Measurements from ENCODE around the gene DNAJC18. TPM values are rescaled to one million over a fixed set of nuclear protein-coding genes. Genes with fewer than 3 reads are reported as not detected.

DNAJC18 gene
- total RNA-seq, 2 experiments from 2014 or later: 7.5 to 8.7 TPM

GRCh38 chr5:139459451-139459934 is 20.2 kb upstream of the DNAJC18 start:
- Mint-ChIP-seq H3K36me3 (ENCODE audit: low read depth) (no peaks in the 10 kb centered on the region), H3K4me1 (ENCODE audit: low read depth) (peaks cover 69% of the 10 kb centered on the region), H3K27me3 (no peaks in the 10 kb centered on the region), H3K27ac (peak overlapping the region; percentile 89), H3K9me3 (no peaks in the 10 kb centered on the region), H3K4me3 (no peak overlapping the region)
- intact Hi-C loops (cut with DNase I, micrococcal nuclease): loop anchor here in 1 of 2 experiments (2.0 kb wide), 1 partner anchor 37 kb away; no protein-coding TSS in a partner anchor
- Histone ChIP-seq H3K27ac (ENCODE audit: low read depth in 1 of 2, low read length in 2 of 2) (peak overlapping the region; percentile 69 to 83), H3K27me3 (ENCODE audit: control insufficient read depth in 1 of 2, insufficient read depth in 2 of 2, low read length in 2 of 2) (no peaks in the 10 kb centered on the region), H3K4me1 (ENCODE audit: insufficient read depth, low read length) (peaks cover 62% of the 10 kb centered on the region), H3K4me3 (ENCODE audit: low read length) (no peak overlapping the region), H3K9me3 (ENCODE audit: control insufficient read depth in 1 of 2, insufficient read depth in 1 of 2, low read length in 2 of 2) (no peaks in the 10 kb centered on the region), H3K36me3 (ENCODE audit: insufficient read depth, low read length) (no peaks in the 10 kb centered on the region)
- ATAC-seq (ENCODE audit: poor library complexity): no peak
- peak in 1 of 14 experiments; percentile 34 for DNase-seq
- CTCF ChIA-PET: interaction anchor here (1.1 to 3.0 kb wide), 4 partner anchors 11 to 54 kb away, joined by 3 to 17 read pairs (median 8); partner anchors contain the start of genes DNAJC18 and SMIM33
- no peak for TF ChIP-seq CTCF (IDR thresholded peaks at IDR 0.05)
- POLR2A ChIA-PET: interaction anchor here (0.6 to 3.8 kb wide), 9 partner anchors 11 to 117 kb away, joined by 3 to 26 read pairs (median 6); partner anchors contain the start of genes DNAJC18, SMIM33 and STING1

GRCh38 chr5:139458580-139459407 is 19.5 kb upstream of the DNAJC18 start:
- ATAC-seq (ENCODE audit: poor library complexity) (peak; percentile 99), DNase-seq (peak; percentile 55 to 94 (median 73))
- no peaks in the 10 kb centered on the region for H3K36me3 Mint-ChIP-seq (ENCODE audit: low read depth)
- CTCF ChIA-PET: interaction anchor here (0.7 to 3.0 kb wide), 8 partner anchors 12 to 307 kb away, joined by 3 to 17 read pairs (median 5); partner anchors contain the start of genes DNAJC18 and SMIM33
- H3K27ac ChIP-seq (ENCODE audit: low read depth in 1 of 2, low read length in 2 of 2): peak overlapping the region; percentile 69 to 83
- intact Hi-C loops (cut with DNase I, micrococcal nuclease): loop anchor here in 1 of 2 experiments (1.0 to 2.0 kb wide), 3 partner anchors 19 to 36 kb away; partner anchors contain the start of genes DNAJC18 and STING1
- H3K9me3 ChIP-seq (ENCODE audit: control insufficient read depth in 1 of 2, insufficient read depth in 1 of 2, low read length in 2 of 2): no peaks in the 10 kb centered on the region
- POLR2A ChIA-PET: interaction anchor here (0.6 to 3.8 kb wide), 12 partner anchors 11 to 117 kb away, joined by 3 to 26 read pairs (median 4); partner anchors contain the start of genes DNAJC18, SMIM33, SPATA24 and STING1
- no peaks in the 10 kb centered on the region for H3K36me3 ChIP-seq (ENCODE audit: insufficient read depth, low read length)
- no peaks in the 10 kb centered on the region for H3K9me3 Mint-ChIP-seq
- H3K4me1 Mint-ChIP-seq (ENCODE audit: low read depth): peaks cover 76% of the 10 kb centered on the region
- H3K27ac Mint-ChIP-seq: peak overlapping the region; percentile 89
- no peaks in the 10 kb centered on the region for H3K27me3 ChIP-seq (ENCODE audit: control insufficient read depth in 1 of 2, insufficient read depth in 2 of 2, low read length in 2 of 2)
- no peak overlapping the region for H3K4me3 ChIP-seq (ENCODE audit: low read length)
- peak overlapping the region; percentile 3 for H3K4me3 Mint-ChIP-seq
- no peaks in the 10 kb centered on the region for H3K27me3 Mint-ChIP-seq
- no peak for TF ChIP-seq CTCF (IDR thresholded peaks at IDR 0.05)
- H3K4me1 ChIP-seq (ENCODE audit: insufficient read depth, low read length): peaks cover 69% of the 10 kb centered on the region

- intact Hi-C loops (cut with DNase I, micrococcal nuclease): loop anchor here in 1 of 2 experiments (1.0 to 2.0 kb wide), 3 partner anchors 18 to 35 kb away; partner anchors contain the start of genes DNAJC18 and STING1
- no peaks in the 10 kb centered on the region for H3K27me3 Mint-ChIP-seq
- Histone ChIP-seq H3K27ac (ENCODE audit: low read depth in 1 of 2, low read length in 2 of 2) (peak overlapping the region; percentile 45 to 69), H3K36me3 (ENCODE audit: insufficient read depth, low read length) (no peaks in the 10 kb centered on the region), H3K4me1 (ENCODE audit: insufficient read depth, low read length) (peaks cover 73% of the 10 kb centered on the region), H3K27me3 (ENCODE audit: control insufficient read depth in 1 of 2, insufficient read depth in 2 of 2, low read length in 2 of 2) (no peaks in the 10 kb centered on the region), H3K9me3 (ENCODE audit: control insufficient read depth in 1 of 2, insufficient read depth in 1 of 2, low read length in 2 of 2) (no peaks in the 10 kb centered on the region), H3K4me3 (ENCODE audit: low read length) (no peak overlapping the region)
- ChIA-PET CTCF (interaction anchor here (0.6 to 3.0 kb wide), 8 partner anchors 11 to 391 kb away, joined by 3 to 17 read pairs (median 4); no protein-coding TSS in a partner anchor), POLR2A (interaction anchor here (0.8 to 3.8 kb wide), 9 partner anchors 10 to 55 kb away, joined by 3 to 26 read pairs (median 6); partner anchors contain the start of genes DNAJC18, SMIM33, SPATA24 and STING1)
- no peaks in the 10 kb centered on the region for H3K36me3 Mint-ChIP-seq (ENCODE audit: low read depth)
- peaks cover 80% of the 10 kb centered on the region for H3K4me1 Mint-ChIP-seq (ENCODE audit: low read depth)
- DNase-seq (peak in 1 of 14 experiments; percentile 51), ATAC-seq (ENCODE audit: poor library complexity) (no peak)
- TF ChIP-seq CTCF (IDR thresholded peaks at IDR 0.05): no peak
- no peak overlapping the region for H3K4me3 Mint-ChIP-seq
- peak overlapping the region; percentile 89 for H3K27ac Mint-ChIP-seq
- no peaks in the 10 kb centered on the region for H3K9me3 Mint-ChIP-seq
Observed at GRCh38 chr5:139457653-139458306, 18.5 kb upstream of the DNAJC18 start.

All from CD4-positive, alpha-beta T cell (primary cell).